ACHN (cell line): ENCODE results near the gene BDKRB2.

ENCODE experiments used
- DNase-seq: peaks from one replicate; pipeline ENCODE4 v3.0.0-alpha.2; 2015
- in situ Hi-C: cut with HindIII; loops from 2 replicates; pipeline ENCODE4 v1.10.0; 2017; ENCODE audit warnings: low sequenced_read_pairs, low pct_ligation_motif_present, low pct_unique_long_range_greater_than_20kb

Gene BDKRB2

DNA sequence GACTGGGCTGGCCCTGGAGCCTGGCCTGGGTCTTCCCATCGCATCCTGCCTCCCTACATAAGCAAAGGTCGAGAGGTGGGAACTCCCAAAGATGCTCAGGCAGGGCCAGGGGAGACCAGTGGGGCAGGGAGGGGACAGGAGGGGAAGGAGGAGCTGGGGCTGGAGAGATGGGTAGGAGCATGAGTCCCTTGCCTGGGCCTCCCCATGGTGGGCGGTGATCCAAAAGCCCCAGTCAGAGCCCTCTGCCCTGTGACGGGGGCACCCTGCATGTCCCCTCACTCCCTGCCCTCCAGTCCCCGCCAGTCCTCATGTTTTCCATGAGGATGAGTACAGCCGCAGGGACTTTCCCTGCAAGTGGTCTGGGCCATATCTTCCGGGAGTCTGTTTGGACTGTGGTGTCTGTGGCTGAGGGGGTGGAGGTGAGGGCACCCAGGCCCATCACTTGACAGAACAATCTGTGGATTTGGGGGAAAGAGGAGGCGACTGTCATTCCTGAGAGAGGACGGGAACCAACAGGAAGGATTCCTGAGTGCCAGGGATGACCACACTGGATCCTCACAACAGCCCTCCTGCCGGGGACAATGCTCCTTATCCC lies 9.3 kb downstream of the BDKRB2 start:
- in situ Hi-C loops, result no loop called here
- no peak for DNase-seq

DNA sequence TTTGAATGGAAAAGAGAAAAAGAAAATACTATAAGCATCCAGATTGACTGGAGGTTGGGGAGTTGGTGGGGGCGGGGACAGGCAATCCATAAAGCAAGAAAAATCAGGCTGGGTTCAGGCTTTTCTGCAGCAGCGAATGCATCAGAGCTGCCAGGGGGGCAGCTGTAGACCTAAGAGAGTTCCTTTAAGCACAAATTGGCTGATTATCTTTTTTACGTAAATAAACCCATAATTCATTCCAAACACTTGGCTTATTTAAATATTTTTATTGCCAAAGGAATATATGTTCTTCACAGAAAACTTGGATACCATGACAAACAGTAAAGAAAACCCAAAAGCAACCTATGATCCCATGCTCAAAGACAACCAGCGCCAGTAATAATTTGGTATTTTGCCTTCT lies 10.2 kb downstream of the BDKRB2 start:
- no peak for DNase-seq
- in situ Hi-C loops, result no loop called here

DNA sequence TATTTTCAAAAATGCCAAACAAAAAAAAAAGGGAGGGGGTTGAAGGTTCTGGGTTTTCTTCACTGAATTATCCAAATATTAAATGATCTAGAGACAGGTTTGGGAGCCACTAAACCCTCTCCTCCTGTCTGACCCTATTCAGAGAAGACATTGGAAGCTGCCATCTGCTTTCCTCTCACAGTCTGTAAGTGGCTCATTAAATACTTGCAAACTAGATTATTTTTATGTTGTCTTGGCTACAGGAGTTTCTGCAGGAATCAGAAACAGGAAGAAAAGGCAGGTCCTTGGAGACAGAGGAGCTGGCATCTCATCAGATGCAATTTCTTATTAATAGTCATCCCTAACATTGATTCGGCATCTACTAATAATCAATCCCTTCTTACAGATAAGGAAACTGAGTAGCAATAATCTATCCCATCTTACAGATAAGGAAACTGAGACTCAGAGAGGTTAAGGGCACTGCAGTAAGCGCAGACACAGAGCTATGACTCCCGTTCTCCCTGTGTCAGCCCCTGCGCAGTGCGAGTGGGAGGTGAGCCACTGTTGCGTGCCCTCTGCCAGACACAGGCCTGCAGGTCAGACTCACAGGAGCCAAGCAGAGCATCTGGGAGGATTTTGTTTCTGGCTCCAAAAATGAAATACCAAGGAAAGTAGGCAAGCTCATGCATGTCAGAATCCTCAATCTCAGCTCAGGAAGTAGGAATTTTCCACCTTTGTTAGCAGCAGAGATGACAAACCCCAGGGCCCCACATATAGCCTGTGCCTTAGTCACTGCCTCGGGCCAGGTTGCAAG lies 11.0 kb downstream of the BDKRB2 start:
- in situ Hi-C loops, result no loop called here
- no peak for DNase-seq

DNA sequence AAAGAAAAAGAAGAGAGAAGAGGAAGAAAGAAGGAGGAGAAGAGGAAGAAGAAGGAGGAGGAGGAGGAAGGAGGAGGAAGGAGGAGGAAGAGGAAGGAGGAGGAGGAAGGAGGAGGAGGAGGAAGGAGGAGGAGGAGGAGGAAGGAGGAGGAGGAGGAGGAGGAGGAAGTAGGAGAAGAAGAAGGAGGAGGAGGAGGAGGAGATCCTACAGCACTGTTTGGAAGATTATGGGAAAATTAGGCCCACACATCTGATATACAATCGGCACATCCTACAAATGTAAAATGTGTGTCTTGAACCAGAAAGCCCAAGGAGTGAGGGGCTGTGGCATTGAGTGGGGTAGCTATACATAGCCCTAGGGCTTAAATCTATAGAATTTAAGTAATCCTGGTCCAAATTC lies 12.0 kb downstream of the BDKRB2 start:
- DNase-seq, result no peak
- in situ Hi-C loops, result no loop called here

DNA sequence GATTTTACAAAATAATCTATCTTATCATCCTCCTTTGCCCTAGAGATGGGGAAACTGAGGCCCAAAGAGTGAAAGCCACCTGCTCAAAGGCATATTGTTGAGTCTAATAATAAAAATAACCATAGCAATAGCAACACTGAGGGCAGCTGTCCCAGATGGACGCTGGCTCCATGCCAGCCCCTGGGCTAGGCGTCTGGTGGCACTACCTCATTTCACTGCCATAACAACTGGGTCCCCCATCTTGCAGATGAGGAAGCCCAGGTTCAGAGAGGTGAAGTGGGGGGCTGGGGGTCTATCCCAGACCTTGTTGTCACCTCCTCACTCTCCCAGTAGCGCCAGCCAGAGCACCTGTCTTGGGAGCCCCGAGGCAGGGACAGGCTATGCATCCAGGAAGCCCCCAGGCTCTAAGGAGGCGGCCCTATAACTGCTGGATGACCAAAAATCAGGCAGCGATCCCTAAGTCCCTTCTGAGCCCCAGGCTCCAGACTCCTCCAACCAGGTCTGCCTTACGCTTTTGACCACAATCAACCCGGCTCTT lies 12.8 kb downstream of the BDKRB2 start:
- no peak for DNase-seq
- in situ Hi-C loops, result no loop called here

DNA sequence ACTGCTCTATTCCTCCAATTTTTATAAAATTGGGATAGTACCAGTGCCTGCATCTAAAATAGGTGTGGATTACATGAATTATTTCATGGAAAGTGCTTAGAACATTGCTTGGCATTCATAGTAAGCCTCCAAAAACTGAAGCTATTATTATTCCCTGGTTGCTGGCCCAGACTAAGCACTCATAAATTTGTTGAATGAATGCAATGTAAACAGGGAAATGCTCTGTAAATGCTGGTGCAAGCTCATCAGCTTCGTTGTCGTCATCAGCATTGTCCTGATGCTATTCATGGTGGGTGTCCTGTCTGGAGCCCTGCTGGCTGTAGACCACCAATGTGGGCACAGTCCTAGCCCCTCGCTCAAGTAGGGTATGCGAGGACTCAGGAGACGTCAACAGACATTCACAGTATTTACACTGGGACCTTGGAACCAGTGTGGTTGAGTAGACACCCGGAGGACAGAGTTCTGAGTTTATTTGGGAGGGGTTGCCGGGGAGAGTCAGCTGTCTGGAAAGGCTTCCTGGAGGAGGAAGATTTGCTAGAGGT lies 16.5 kb downstream of the BDKRB2 start:
- in situ Hi-C loops, result no loop called here
- DNase-seq, result no peak

DNA sequence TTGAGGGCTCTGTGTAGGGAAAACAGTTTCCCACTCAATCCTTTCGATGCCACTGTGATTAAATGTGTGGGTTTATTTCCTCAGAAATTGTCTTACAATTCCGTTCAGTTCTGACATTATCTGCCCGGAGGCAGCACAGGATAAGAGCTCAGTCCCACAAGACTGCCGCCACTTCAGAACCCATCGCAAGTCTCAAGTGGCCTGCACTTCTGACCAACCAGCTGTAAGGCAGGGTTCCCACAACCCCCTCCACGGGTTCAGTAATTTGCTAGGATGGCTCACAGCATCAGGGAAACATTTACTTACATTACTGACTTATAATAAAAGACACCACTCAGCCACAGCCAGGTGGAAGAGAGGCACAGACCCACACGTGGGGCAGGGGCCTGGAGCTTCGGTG lies 17.2 kb downstream of the BDKRB2 start:
- in situ Hi-C loops, result no loop called here
- DNase-seq, result no peak

DNA sequence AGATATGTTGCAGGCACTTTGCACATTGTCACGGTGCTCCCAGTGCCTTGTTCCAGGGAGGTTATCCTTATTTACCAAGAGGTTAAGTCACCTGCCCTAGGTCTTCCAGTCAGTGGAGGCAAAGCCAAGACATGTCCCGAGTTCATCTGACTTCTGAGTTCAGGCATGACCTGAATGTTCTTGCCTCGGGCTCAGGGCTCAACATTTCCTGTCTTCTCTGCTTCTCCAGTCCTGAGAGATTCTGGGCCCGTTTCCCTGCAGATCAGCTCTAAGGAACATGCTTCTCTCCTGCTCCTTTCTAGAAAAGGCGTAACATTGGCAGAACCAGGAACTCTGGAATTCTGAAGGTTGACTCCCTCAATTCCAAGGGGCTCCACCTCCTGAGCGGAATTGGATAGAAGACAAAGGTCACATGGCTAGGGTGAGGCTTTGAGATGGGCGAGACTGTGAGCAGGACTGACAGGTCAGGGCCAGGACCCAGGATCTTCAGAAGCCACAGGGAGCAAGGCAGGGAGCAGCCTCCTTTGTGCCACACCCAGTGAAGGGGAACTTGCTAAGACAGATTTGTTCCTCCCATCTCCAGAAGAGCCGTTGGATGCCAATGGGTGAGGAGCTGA lies 19.9 kb downstream of the BDKRB2 start:
- DNase-seq, result no peak
- in situ Hi-C loops, result no loop called here

DNA sequence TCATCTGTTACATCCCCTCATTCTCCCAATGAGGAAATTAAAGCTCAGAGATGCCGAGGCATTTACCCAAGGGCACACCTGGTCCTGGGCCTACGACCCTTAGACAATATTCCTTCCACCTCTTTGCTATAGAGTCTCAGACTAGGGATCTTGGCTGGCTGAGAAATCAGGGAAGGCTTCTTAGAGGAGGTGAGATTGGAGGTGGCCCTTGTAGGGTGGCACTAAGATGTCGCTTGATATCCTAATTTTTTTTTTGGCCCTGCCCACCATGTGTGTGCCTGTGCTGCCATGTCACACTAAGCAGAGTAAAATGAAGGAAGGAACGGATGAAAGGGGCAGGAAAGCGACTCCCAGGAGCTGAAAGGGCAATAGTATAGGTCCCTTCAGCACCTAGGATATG lies 20.6 kb downstream of the BDKRB2 start:
- no peak for DNase-seq
- in situ Hi-C loops, result no loop called here

DNA sequence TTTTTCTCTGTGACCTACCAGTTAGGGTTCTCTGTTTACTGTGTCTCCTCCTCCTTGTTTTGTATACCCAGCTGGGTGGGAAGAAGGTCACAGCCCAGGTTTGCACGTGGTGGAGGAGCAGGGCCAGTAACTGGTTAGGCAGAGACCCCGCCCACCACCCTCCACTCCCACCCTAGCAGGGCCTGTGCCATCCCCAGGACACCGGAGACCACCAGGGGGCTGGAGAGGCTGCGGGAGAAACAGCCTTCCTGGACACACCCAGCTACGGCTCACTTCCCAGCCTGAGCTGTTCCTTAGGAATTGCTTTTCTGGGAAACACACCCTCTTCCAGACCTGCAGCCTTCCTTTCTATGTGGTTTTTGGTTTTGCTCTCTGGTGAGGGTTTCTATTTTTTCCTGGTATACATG lies 21.1 kb downstream of the BDKRB2 start:
- in situ Hi-C loops, result no loop called here
- peak; percentile 8 for DNase-seq

DNA sequence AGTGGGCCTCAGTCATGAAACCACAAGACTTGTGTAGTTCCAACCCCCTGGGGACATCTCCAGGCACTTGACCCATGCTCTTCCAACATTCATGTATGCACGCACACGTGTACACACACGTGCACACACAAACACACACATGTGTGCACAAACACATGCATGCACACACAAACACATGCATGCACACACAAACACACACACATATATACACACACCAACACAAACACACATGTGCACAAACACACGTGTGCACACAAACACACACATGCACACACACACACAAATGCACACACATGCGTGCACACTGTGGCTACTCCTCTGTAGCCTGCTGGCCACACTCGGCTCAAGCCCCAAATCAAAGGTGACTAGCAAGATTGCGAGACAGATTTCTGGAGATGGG lies 22.8 kb downstream of the BDKRB2 start:
- in situ Hi-C loops, result no loop called here
- DNase-seq, result no peak

DNA sequence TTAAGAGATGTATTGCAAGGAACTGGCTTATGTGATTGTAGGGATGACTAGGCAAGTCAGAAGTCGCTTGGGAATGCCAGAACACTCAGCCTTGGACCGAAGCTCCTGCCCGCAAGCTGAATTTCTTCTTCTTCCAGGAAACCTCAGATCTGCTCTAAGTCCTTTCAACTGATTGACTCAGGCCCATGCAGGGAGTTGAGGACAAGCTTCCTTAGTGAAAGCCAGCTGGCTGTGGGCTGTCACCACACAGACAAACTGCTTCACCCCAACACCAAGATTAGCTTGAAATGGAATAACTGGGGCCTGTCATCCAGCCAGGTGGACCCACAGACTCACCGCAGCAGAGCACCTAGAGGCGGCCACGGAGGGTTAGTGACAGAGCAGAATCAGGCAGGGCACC lies 24.7 kb downstream of the BDKRB2 start:
- no peak for DNase-seq
- in situ Hi-C loops, result no loop called here

DNA sequence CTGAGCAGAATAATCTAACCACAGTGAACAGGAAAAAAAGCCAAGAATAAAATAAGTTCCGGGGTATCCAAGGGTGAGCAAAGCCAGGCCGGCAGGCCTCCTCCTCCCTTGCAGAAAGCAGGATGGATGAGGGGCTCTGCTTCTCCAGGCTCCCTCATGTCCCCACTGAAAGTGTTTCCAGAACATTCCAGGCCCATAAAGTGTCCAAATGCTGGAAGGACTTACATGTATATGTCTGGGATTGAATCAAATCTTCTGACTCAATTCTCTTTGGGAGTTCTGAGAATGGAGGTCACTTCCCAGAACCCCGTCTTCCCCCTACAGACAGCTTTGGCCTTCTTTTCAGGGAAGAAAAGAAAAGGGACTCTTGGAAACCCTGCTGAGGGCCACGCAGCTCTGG lies 26.4 kb downstream of the BDKRB2 start:
- no peak for DNase-seq
- in situ Hi-C loops, result no loop called here

DNA sequence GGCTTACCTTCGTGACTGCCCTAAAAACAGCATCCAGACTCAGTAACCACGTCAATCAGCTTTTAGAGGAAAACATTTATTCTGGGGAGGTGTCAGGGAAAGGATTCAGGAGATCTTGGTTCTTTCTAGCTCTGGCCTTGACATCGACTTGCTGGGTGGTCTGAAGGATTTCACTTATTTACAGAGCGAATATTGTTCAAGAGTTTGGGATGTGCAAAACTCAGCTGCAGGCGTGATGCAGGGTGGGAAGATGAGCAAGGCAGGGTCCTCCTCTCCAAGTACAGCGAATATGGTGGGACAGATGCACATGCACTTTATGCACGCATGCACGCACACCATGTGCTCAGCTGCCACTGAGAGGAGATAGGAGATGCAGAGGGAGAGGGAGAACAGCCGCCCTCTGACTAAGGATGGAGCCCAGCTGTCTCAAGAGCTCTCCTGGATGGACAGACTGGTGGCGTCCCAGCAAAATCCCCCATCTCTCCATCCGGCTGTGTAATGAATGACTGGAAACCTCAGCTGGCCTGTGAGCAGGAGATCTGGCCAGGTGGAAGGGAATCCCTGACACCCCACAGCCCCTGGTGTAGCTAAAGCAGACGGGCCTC lies 27.0 kb downstream of the BDKRB2 start:
- in situ Hi-C loops, result no loop called here
- DNase-seq, result no peak

DNA sequence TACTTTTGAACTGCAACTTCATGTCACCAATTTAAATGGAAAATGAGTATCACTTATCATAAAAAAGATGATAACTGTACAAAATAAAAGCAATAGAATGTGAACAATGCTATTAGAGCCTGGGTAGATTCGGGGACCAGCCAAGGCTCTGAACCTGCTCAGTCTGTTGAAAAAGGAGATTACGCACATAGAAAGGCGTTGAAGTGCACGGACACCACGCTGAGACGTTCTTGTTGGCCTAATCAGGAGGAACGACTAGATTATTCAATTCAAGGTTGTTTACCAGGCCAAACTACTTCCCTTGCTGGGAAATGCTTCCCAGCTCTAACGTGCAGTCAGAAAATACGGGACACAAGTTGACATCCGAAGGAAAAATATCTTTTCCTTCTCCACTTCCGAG lies 27.9 kb downstream of the BDKRB2 start:
- DNase-seq, result no peak
- in situ Hi-C loops, result no loop called here

DNA sequence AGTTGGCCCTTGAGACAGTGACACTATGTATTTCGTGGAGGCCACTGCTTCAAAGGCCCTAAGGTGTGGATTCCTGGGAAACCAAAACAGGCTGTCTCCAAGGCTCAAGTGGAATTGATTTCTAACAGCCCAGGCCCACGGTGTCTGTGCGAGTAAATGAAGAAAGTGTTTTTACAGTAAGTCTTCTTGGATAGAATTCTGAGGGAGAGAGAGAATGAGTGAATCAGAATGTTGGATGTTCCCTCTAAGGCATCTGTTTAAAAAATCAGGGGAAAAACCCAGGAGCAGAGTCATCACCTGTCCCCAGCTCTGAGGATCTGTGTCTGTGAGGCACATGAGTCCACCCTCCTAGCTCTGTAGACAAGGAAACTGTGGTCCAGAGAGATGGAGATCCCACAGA lies 29.0 kb downstream of the BDKRB2 start:
- no peak for DNase-seq
- in situ Hi-C loops, result no loop called here

DNA sequence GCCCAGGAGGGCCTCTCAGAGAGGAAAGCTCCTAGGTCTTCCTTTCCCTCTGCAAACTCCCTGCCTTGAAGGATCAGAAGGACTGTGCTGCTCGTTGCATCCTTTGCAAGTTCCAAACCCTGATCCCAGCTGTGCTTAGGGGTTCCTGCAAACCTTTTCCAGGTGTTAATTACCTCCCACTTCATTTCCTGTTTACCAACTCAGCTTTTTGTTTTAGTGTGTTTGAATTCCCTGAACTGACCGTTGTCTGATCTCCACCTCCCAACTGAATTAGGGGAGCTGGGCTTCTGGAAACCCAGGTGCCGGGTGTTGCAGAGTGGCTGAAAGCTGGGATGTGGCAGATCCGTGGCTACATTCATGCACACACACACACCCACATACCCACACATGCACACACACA lies 30.8 kb downstream of the BDKRB2 start:
- in situ Hi-C loops, result no loop called here
- no peak for DNase-seq

DNA sequence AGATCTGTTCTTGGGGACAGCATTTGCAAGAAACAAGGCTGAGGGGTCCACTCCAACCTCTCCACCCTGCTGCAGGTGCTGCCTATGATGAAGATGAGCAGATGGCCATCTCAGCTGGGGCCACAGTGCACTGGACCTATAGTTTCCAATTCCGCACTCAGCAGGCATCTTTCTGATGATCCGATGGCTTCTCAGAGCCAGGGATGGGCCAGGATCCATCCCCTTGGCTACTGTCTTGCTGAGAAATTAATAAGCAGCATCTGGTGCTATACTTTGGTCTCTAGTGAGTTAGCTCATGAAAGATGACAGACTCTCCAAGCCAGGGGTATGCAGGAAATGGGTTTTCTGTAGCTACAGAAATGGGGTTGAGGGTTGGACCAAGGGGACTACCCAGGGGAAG lies 33.0 kb downstream of the BDKRB2 start:
- in situ Hi-C loops, result no loop called here

DNA sequence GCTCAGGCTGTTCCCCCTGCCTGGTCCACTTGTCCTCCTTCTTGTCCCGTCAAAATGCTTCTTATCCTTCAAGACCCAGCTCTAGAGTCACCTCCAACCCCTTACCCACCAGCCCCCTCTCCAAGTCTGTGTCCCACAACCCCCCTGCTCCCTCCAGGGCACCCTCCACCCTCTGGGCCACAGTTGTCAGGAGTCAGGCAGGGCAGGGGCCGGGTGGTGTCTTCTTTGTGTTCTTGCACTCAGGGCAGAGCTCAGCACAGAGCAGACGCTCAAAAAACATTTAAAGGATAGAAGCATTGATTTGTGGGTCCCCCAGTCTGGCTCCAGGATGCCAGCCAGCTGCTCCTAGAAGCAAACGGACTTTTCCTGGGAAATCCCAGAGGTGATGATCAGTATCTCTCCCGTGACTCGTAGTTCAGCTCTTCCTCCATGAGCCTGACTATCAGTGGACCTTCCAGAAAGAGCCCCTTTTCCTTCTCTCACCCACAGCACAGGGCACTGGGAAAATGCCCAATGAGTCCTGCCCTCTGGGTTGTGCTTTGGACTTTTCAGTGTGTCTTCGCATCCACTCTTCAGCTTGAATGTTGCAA lies 34.1 kb downstream of the BDKRB2 start:
- in situ Hi-C loops, result no loop called here
- no peak for DNase-seq

More for the DNA sequence above, 33.0 kb downstream of the BDKRB2 start:
- DNase-seq, result no peak
